HG02973 (cell line): ENCODE results near the gene TOMM40L.
"Not testable (repeated sequence)": the region's sequence is repeated elsewhere in the genome, so short reads cannot be mapped to it uniquely, and the experiment has no call there.

Source experiments
- ATAC-seq: cut with Tn5 transposase; IDR thresholded peaks from one replicate; pipeline ENCODE4 v1.9.1; 2021; ENCODE audit warnings: moderate library complexity; ENCODE audit not compliant: unreplicated experiment

Gene TOMM40L

DNA sequence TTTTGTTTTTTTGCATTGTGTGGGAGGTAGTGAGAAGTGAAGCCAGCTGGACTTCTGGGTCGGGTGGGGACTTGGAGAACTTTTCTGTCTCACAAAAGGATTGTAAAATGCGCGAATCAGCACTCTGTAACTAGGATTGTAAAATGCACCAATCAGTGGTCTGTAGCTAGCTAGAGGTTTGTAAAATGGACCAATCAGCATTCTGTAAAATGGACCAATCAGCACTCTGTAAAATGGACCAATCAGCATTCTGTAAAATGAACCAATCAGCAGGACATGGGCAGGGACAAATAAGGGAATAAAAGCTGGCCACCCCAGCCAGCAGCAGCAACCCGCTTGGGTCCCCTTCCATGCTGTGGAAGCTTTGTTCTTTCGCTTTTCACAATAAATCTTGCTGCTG, 24.2 kb downstream of the TOMM40L start:
- ATAC-seq, result not testable (repeated sequence)

- no peak for ATAC-seq
Observed at GRCh38 chr1:161250829-161251228, 25.0 kb downstream of the TOMM40L start.

DNA sequence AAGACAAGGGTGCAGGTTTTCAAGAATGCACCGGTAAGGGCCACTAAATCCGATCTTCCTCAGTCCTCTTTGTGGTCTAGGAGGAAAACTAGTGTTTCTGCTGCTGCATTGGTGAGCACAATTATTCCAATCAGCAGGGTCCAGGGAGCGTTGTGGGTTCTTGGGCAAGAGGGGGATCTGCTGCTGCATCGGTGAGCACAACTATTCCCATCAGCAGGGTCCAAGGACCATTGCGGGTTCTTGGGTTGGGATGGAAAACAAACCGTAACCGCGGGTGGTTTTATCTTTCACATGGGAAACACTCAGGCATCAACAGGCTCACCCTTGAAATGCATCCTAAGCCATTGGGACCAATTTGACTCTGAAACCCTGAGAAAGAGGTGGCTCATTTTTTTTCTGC, 25.7 kb downstream of the TOMM40L start:
- ATAC-seq, result no peak

- not testable (repeated sequence) for ATAC-seq
Observed at GRCh38 chr1:161255302-161255701, 29.4 kb downstream of the TOMM40L start.

GRCh38 chr1:161255955-161256520, 30.2 kb downstream of the TOMM40L start:
- not testable (repeated sequence) for ATAC-seq

DNA sequence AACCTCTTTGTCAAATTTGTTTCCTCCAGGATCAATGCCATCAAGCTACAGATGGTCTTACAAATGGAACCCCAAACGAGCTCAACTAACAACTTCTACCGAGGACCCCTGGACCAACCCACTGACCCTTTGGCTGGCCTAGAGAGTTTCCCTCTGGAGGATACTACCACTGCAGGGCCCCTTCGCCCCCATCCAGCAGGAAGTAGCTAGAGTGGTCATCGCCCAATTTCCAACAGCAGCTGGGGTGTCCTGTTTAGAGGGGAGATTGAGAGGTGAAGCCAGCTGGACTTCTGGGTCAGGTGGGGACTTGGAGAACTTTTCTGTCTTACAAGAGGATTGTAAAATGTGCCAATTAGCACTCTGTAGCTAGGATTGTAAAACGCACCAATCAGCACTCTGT, 31.2 kb downstream of the TOMM40L start:
- not testable (repeated sequence) for ATAC-seq

DNA sequence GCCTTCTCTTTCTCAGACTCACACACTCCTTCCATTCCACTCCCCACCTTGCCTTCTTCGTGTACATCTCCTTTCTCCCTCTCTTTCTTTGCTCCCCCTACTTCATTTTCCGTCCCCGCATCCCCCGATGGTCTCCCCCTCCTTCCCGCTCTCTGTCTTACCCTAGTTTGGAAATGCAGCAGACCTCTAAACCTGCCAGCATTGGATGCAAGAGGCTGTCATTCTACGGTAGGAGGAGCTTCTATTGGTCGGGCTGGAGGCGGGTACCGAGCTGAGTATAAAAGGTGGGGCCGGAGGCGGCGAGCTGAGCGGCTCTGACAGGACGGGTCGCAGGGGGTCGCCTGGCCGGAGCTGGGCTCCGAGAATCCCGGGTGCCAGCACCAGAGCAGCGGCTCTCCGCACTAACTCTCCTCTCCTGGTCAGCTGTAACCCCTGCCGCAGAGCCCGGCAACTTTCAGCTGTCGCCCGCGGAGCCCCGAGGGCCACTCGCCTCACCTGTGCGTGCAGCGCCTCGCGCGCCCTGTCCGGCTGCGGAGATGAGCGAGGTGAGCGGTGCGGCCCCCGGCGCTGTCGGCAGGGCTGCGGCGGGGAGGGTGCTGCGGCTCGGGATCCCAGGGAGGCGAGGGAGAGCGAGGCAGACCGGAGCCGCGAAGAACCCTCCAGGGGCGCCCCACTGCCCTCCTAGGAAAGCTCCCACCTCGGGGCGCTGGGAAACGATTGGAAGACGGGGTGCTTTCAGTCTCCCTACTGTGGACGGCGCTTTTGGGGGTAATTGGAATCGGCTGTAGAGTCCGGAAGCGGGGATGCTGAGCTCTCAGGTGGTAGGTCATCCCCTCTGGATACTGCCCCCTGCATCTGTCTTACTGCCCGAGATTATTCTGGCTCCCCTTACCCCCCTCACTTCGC, 32.8 kb downstream of the TOMM40L start, which contains the start of gene PCP4L1:
TSS of gene PCP4L1 (plus strand) at position 307 of the 906 bp plus-strand sequence. CDS start at position 537, 230 bp downstream.
- no peak for ATAC-seq

DNA sequence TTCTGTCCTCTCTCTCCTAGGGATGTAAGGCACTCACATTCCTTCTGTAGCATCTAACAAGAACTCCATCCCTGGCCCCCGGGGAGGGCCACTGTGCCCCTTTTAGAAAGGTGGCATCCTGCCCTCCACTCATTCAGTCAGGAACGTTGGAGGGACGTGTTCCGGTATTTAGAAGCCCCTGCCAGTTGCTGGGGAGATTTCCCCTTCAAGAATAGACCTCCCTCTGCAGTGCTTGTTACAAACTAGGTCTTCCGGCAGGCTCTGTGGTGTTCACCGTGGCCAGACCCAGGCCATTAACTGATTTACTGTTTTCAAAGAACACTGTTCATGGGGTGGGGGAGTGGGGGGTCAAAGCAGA, 33.5 kb downstream of the TOMM40L start:
- ATAC-seq, result no peak

DNA sequence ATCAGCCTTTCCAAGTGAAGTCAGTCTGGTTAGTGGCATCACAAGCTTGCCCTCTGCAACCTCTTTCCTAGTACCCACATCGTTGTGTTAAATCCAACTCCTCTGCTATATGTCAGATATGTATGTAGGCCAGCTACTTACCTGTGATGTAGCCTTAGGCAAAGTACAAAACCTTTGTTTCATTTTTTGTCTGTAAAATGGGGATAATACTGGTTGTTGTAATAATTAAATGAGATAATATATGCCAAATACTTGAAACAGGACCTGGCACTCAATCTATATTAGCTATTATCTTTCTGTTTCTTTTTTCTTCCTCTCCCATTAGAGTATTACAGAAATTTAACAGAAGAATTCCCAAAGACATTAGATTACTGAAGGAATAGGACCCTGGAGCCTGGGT, 33.9 kb downstream of the TOMM40L start:
- no peak for ATAC-seq

GRCh38 chr1:161260376-161261260, 34.8 kb downstream of the TOMM40L start:
- no peak for ATAC-seq

DNA sequence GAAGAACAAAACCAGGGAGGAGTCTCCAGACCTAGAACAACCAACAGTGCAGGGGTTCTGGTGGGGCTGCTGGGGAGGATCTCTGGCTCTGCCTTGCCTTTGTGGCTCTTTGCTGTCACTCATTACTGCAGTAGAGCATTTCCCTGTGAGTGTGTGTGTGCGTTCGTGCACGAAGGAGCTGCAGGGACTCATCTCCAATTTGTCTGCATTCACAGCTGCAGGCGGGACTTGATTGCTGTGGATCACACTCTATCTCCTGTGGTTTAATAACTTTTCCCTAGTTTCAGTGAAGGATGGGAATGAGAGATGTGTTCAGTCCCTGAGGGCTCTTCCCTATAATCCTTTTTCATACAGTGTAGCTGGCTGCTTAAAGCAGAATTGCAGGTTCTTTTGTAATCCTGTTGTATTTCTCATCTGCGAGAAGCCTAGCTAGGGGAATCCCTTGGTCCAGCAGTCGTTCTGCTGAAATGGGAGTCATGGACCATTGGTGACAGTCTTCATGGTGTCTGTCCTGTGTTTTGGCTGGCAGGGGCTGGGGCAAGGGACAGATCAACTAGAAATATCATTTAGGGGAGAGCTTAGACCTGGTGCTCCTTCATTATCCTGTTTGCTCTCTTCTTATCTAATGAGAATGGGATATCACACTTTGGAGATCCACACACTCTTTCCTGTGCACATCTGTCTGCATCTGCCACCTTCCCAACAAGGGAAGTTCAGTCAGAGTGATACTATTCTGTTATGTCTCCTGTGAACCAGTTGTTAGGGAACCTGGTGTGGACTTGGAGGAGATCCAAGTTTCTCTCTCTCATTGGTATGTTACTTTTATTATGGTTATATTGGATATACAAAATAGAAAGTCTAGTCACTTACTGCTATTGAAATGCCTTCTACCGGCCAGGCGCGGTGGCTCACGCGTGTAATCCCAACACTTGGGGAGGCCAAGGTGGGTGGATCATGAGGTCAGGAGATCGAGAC, 35.7 kb downstream of the TOMM40L start:
- no peak for ATAC-seq

DNA sequence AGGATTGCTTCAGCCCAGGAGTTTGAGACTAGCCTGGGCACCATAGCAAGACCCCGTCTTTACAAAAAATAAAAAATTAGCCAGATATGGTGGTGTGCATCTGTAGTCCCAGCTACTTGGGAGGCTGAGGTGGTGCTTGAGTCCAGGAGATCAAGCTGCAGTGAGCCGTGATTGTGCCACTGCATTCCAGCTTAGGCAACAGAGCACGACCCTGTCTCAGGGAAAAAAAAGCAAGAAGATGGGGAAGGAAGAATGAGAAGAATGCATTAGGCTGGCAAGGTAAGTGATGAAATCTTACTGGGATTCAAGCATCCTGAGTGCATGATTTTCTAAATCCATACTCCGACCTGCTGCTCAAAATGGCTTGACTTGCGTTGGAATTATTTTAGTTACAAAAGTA, 39.4 kb downstream of the TOMM40L start:
- no peak for ATAC-seq

DNA sequence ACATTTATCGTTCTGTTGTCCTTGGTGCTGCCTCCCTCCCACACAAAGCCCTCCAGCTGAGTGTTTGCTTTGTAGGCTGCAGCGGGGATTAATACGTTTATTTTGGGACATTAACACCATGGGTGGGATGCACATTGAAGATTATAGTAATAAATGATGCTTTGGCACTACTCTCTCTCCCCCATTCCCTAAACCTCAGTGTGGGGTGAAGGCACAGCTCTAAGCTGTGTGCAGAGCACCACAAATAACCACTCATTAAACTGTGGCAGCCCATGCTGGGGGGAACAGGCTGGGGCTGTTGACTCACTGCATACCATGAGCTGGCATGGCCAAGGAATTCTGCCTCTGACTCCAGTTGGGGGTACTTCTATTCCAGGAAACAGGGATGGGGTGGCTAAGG, 40.3 kb downstream of the TOMM40L start:
- ATAC-seq, result no peak

- no peak for ATAC-seq
Observed at GRCh38 chr1:161266836-161267235, 41.0 kb downstream of the TOMM40L start.

- no peak for ATAC-seq
Observed at GRCh38 chr1:161267321-161267720, 41.5 kb downstream of the TOMM40L start.

DNA sequence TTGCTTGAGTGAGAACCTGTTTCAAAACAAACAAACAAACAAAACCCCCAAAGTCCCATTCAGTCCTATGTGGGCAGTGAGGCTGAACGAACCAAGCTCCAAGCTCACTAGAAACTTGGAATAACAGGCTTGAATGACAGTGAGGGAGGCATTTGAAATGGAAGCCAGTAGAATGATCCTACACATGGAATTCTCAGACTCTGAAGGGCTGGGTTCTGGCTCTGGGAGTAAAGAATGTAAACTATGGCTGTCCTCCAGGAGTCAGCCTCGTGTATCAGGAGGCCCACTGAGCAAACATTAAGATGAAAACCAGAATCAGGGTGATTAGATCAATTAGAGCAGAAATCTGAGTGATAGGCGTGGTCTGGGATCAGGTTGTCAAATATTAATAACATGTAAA, 47.5 kb downstream of the TOMM40L start:
- no peak for ATAC-seq

- ATAC-seq, result no peak
Observed at GRCh38 chr1:161274874-161275273, 49.0 kb downstream of the TOMM40L start.
